ENCODE measurements around the gene AGPAT1. TPM values are rescaled to one million over a fixed set of nuclear protein-coding genes. Genes with fewer than 3 reads are reported as not detected.

The AGPAT1 gene
- total RNA-seq, 2 experiments from 2014 or later: 13.2 to 13.3 TPM

DNA sequence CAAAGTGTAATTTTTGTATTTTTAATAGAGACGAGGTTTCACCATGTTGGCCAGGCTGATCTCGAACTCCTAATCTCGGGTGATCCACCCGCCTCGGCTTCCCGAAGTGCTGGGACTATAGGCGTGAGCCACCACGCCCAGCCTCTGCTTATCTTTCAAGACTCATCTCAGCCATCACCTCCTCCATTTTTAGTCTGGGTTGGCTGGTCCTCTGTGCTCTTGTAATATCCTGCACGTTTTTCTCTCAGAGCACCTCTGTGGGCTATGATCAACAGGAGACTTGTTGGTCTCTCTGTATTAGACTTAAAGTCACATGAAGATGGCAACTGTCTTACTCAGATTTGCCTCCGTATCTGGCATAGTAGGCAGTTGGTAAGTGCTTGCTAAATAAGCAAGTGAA, 40.4 kb upstream of the AGPAT1 start:
- intact Hi-C loops (cut with DNase I, micrococcal nuclease): no loop called here
- no peak overlapping the region for H3K4me3 ChIP-seq (ENCODE audit: low read length)
- ATAC-seq (ENCODE audit: poor library complexity) (no peak), DNase-seq (no peak)
- Mint-ChIP-seq H3K4me1 (ENCODE audit: low read depth) (no peaks in the 10 kb centered on the region), H3K9me3 (no peaks in the 10 kb centered on the region), H3K4me3 (no peak overlapping the region), H3K27ac (no peak overlapping the region), H3K27me3 (no peaks in the 10 kb centered on the region), H3K36me3 (ENCODE audit: low read depth) (no peaks in the 10 kb centered on the region)
- H3K9me3 ChIP-seq (ENCODE audit: control insufficient read depth in 1 of 2, insufficient read depth in 1 of 2, low read length in 2 of 2): no peaks in the 10 kb centered on the region
- ChIA-PET CTCF (no interaction called here), POLR2A (no interaction called here)
- no peaks in the 10 kb centered on the region for H3K36me3 ChIP-seq (ENCODE audit: insufficient read depth, low read length)
- H3K4me1 ChIP-seq (ENCODE audit: insufficient read depth, low read length): no peaks in the 10 kb centered on the region
- H3K27ac ChIP-seq (ENCODE audit: low read depth in 1 of 2, low read length in 2 of 2): no peak overlapping the region
- peaks cover 0 to 3% of the 10 kb centered on the region in 2 experiments for H3K27me3 ChIP-seq (ENCODE audit: control insufficient read depth in 1 of 2, insufficient read depth in 2 of 2, low read length in 2 of 2)
- no peak for TF ChIP-seq CTCF (IDR thresholded peaks at IDR 0.05)

GRCh38 chr6:32215617-32216016, 39.7 kb upstream of the AGPAT1 start:
- DNase-seq (no peak), ATAC-seq (ENCODE audit: poor library complexity) (no peak)
- Histone ChIP-seq H3K9me3 (ENCODE audit: control insufficient read depth in 1 of 2, insufficient read depth in 1 of 2, low read length in 2 of 2) (no peaks in the 10 kb centered on the region), H3K4me1 (ENCODE audit: insufficient read depth, low read length) (no peaks in the 10 kb centered on the region), H3K36me3 (ENCODE audit: insufficient read depth, low read length) (no peaks in the 10 kb centered on the region), H3K27me3 (ENCODE audit: control insufficient read depth in 1 of 2, insufficient read depth in 2 of 2, low read length in 2 of 2) (peaks cover 0 to 3% of the 10 kb centered on the region in 2 experiments), H3K4me3 (ENCODE audit: low read length) (no peak overlapping the region), H3K27ac (ENCODE audit: low read depth in 1 of 2, low read length in 2 of 2) (no peak overlapping the region)
- no peaks in the 10 kb centered on the region for H3K9me3 Mint-ChIP-seq
- TF ChIP-seq CTCF (IDR thresholded peaks at IDR 0.05): no peak
- POLR2A ChIA-PET: no interaction called here
- no peaks in the 10 kb centered on the region for H3K36me3 Mint-ChIP-seq (ENCODE audit: low read depth)
- no peak overlapping the region for H3K4me3 Mint-ChIP-seq
- intact Hi-C loops (cut with DNase I, micrococcal nuclease): no loop called here
- CTCF ChIA-PET: no interaction called here
- H3K27ac Mint-ChIP-seq: no peak overlapping the region
- no peaks in the 10 kb centered on the region for H3K27me3 Mint-ChIP-seq
- H3K4me1 Mint-ChIP-seq (ENCODE audit: low read depth): no peaks in the 10 kb centered on the region

DNA sequence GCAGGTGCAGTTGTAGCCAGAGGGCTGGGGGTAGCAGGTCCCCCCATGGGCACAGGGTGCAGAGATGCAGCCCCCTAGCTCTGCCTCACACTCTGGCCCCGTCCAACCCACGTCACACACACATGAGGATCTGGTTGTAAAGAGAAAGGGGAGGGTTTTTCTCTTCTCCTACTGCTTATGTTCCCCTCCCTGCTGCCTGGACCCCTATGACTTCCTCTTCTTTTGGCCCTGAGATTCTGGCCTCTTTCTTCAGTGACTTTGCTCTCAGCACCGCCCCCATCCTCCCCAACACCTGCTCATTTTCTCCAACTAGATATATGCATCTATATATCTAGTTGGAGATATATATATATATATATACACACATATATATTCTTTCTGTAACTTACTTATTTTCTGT, 38.2 kb upstream of the AGPAT1 start:
- DNase-seq (no peak), ATAC-seq (ENCODE audit: poor library complexity) (no peak)
- intact Hi-C loops (cut with DNase I, micrococcal nuclease): no loop called here
- H3K9me3 Mint-ChIP-seq: no peaks in the 10 kb centered on the region
- ChIA-PET POLR2A (no interaction called here), CTCF (interaction anchor here (0.6 kb wide), 1 partner anchor 82 kb away, joined by 3 read pairs; no protein-coding TSS in a partner anchor)
- no peak overlapping the region for H3K4me3 Mint-ChIP-seq
- Histone ChIP-seq H3K36me3 (ENCODE audit: insufficient read depth, low read length) (no peaks in the 10 kb centered on the region), H3K27ac (ENCODE audit: low read depth in 1 of 2, low read length in 2 of 2) (no peak overlapping the region), H3K4me3 (ENCODE audit: low read length) (no peak overlapping the region), H3K9me3 (ENCODE audit: control insufficient read depth in 1 of 2, insufficient read depth in 1 of 2, low read length in 2 of 2) (no peaks in the 10 kb centered on the region), H3K4me1 (ENCODE audit: insufficient read depth, low read length) (no peaks in the 10 kb centered on the region), H3K27me3 (ENCODE audit: control insufficient read depth in 1 of 2, insufficient read depth in 2 of 2, low read length in 2 of 2) (peaks cover 0 to 3% of the 10 kb centered on the region in 2 experiments)
- TF ChIP-seq CTCF (IDR thresholded peaks at IDR 0.05): no peak
- H3K27me3 Mint-ChIP-seq: no peaks in the 10 kb centered on the region
- no peak overlapping the region for H3K27ac Mint-ChIP-seq
- H3K36me3 Mint-ChIP-seq (ENCODE audit: low read depth): no peaks in the 10 kb centered on the region
- no peaks in the 10 kb centered on the region for H3K4me1 Mint-ChIP-seq (ENCODE audit: low read depth)

Measured in CD4-positive, alpha-beta T cell (primary cell).